SK-N-SH (cell line): ENCODE results near the gene PTPN5. TPM values are rescaled to one million over a fixed set of nuclear protein-coding genes. Genes with fewer than 3 reads are reported as not detected.

Experiments used
- CTCF ChIA-PET: fragments of 300-600, 350-600 bp; formaldehyde crosslinking; extraction: SDS; loops from one replicate; lab custom pipeline; 2021; lab: Yijun Ruan, JAX
- POLR2A ChIA-PET: fragments of 350-600 bp; sonication (Branson Sonifier 250); formaldehyde crosslinking; extraction: SDS; loops from one replicate; lab custom pipeline; 2020; ENCODE audit warnings: antibody characterized with exemption, inconsistent platforms; lab: Yijun Ruan, JAX
- DNase-seq: peaks from one replicate; pipeline ENCODE4 v3.0.0; 2012
- H2AFZ ChIP-seq: fragments of 200-600 bp; sonication (generic); 2 replicates; pipeline ENCODE4 v1.8.1; 2016; ENCODE audit warnings: antibody characterized with exemption, mild to moderate bottlenecking, low read depth
- H3F3A ChIP-seq: fragments of 200-600 bp; sonication (generic); replicated peaks from 2 replicates; pipeline ENCODE3; 2016; ENCODE audit warnings: antibody characterized with exemption, mild to moderate bottlenecking; ENCODE audit not compliant: insufficient read depth
- H3K27ac ChIP-seq, 2 experiments: fragments of 200-500 bp in 1 of 2; fragments of 200-600 bp in 1 of 2; sonication (Bioruptor generic) in 1 of 2; sonication (generic), shearing (Covaris generic) in 1 of 2; 2 replicates each; pipeline versions ENCODE4 v1.5.1 to v1.6.1; 2014 to 2016; ENCODE audit warnings: low read depth in 2 of 2, inconsistent platforms in 1 of 2, low read length in 1 of 2, mild to moderate bottlenecking in 1 of 2, mixed read lengths in 1 of 2
- H3K27me3 ChIP-seq: fragments of 200-600 bp; sonication (generic), shearing (Covaris generic); 2 replicates; pipeline ENCODE4 v1.6.1; 2016; ENCODE audit warnings: mixed run types; ENCODE audit not compliant: insufficient read depth
- H3K36me3 ChIP-seq, 2 experiments: fragments of 200-500 bp in 1 of 2; fragments of 200-600 bp in 1 of 2; sonication (Bioruptor generic) in 1 of 2; sonication (generic) in 1 of 2; replicated peaks in 1 of 2; 2 replicates each; pipeline versions ENCODE3 to v1.5.1; 2014 to 2016; ENCODE audit warnings: low read length in 1 of 2, mild to moderate bottlenecking in 1 of 2; ENCODE audit not compliant: insufficient read depth in 2 of 2, control insufficient read depth in 1 of 2
- H3K4me1 ChIP-seq, 2 experiments: fragments of 200-500 bp in 1 of 2; fragments of 200-600 bp in 1 of 2; sonication (Bioruptor generic) in 1 of 2; sonication (generic), shearing (Covaris generic) in 1 of 2; 2 replicates each; pipeline versions ENCODE4 v1.5.1 to v1.6.1; 2014 to 2016; ENCODE audit warnings: low read depth in 1 of 2, low read length in 1 of 2, mixed run types in 1 of 2; ENCODE audit not compliant: insufficient read depth in 2 of 2, control insufficient read depth in 1 of 2
- H3K4me2 ChIP-seq: fragments of 200-600 bp; sonication (generic), shearing (Covaris generic); 2 replicates; pipeline ENCODE4 v1.6.1; 2017; ENCODE audit warnings: mixed run types
- H3K4me3 ChIP-seq, 2 experiments: fragments of 200-500 bp in 1 of 2; fragments of 200-600 bp in 1 of 2; sonication (Bioruptor generic) in 1 of 2; sonication (generic), shearing (Covaris generic) in 1 of 2; 2 replicates each; pipeline versions ENCODE4 v1.5.1 to v1.8.1; 2014 to 2016; ENCODE audit warnings: low read depth in 2 of 2, inconsistent platforms in 1 of 2, low read length in 1 of 2, mild to moderate bottlenecking in 1 of 2, mixed read lengths in 1 of 2, moderate library complexity in 1 of 2
- H3K79me2 ChIP-seq: fragments of 200-600 bp; sonication (generic); 2 replicates; pipeline ENCODE4 v1.8.1; 2017; ENCODE audit warnings: mild to moderate bottlenecking; ENCODE audit not compliant: insufficient read depth
- H3K9ac ChIP-seq: fragments of 200-600 bp; sonication (generic); 2 replicates; pipeline ENCODE4 v1.6.1; 2017; ENCODE audit warnings: mixed run types
- H3K9me2 ChIP-seq: fragments of 200-600 bp; sonication (generic); 2 replicates; pipeline ENCODE4 v1.6.1; 2017; ENCODE audit warnings: mixed run types
- H3K9me3 ChIP-seq: fragments of 200-600 bp; sonication (generic); 2 replicates; pipeline ENCODE4 v1.6.1; 2017; ENCODE audit warnings: mixed run types, mild to moderate bottlenecking, moderate library complexity
- H4K20me1 ChIP-seq: fragments of 200-600 bp; sonication (generic); 2 replicates; pipeline ENCODE4 v1.6.1; 2017; ENCODE audit warnings: mild to moderate bottlenecking, mixed run types; ENCODE audit not compliant: insufficient read depth
- EZH2phosphoT487 ChIP-seq: fragments of 200-600 bp; sonication (generic); IDR thresholded peaks from 2 replicates; pipeline ENCODE4 v1.6.1; 2017; ENCODE audit warnings: low read depth, mixed run types, mild to moderate bottlenecking, antibody characterized with exemption, moderate library complexity, borderline replicate concordance
- FOSL2 ChIP-seq: IDR thresholded peaks from 2 replicates; pipeline ENCODE4 v1.4.0; 2012; ENCODE audit warnings: low read depth, mild to moderate bottlenecking, moderate library complexity, borderline replicate concordance
- JUND ChIP-seq: IDR thresholded peaks from 2 replicates; pipeline ENCODE4 v1.4.0; 2012
- MXI1 ChIP-seq: IDR thresholded peaks from 2 replicates; pipeline ENCODE4 v1.6.1; 2012; ENCODE audit warnings: mild to moderate bottlenecking, low read depth, low read length, improper control_type of control experiment
- NFIC ChIP-seq: IDR thresholded peaks from 2 replicates; pipeline ENCODE4 v1.4.0; 2012; ENCODE audit warnings: borderline replicate concordance
- NRF1 ChIP-seq: IDR thresholded peaks from 2 replicates; pipeline ENCODE4 v1.6.1; 2012; ENCODE audit warnings: low read depth, mild to moderate bottlenecking, low read length
- POLR2AphosphoS5 ChIP-seq: IDR thresholded peaks from 2 replicates; pipeline ENCODE4 v1.6.1; 2012; ENCODE audit warnings: low read depth, low read length
- RFX5 ChIP-seq: IDR thresholded peaks from 2 replicates; pipeline ENCODE4 v1.6.1; 2012; ENCODE audit warnings: mild to moderate bottlenecking, improper control_type of control experiment, low read length
- TCF12 ChIP-seq: IDR thresholded peaks from 2 replicates; pipeline ENCODE4 v1.4.0; 2012
- WGBS: methylation state at CpG from one replicate; pipeline ENCODE4 v1.1.6; 2017; ENCODE audit warnings: low lambda C conversion rate; 5-methylcytosine and 5-hydroxymethylcytosine counted together
- polyA plus RNA-seq, 3 experiments: library from polyadenylated mRNA; depleted of rRNA; stranded (reverse); fragments of >200 nt; gene quantifications; 2 replicates each; pipeline ENCODE4 v1.2.3, GENCODE V29; 2012
- TF ChIP-seq, protein P1 (sequence below): IDR thresholded peaks from 2 replicates; pipeline ENCODE4; 2012
- TF ChIP-seq, protein P2 (sequence below): IDR thresholded peaks from 2 replicates; pipeline ENCODE4 v1.4.0; 2012; ENCODE audit warnings: low read depth, borderline replicate concordance

The PTPN5 gene
- polyA plus RNA-seq, 1 of the 3 experiments (the other 2 are of a cell fraction), result not detected

DNA sequence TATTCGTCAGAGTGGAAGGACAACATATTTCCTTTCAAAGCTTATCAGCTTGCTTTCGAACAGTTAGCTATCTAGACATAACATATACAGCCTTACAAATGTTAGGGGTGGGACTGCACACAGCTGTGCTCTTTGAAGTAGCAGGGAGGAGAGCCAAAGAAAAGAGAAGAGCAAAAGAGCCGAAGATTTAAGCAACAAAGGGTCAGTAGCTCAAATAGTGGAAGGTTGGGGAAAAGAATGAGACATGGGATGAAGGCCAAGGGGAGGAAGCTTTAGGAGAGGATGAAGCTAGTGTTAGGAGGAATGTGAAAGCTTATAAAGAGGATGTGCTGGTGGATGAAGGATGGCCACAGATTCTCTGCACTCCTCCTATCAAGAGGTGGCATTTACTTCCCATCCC, 33.8 kb downstream of the PTPN5 start:
- WGBS, result 75% methylated on average over 3 of the region's 3 CpGs
- Histone ChIP-seq H3K4me1 (no peaks in the 10 kb centered on the region), H2AFZ (no peak overlapping the region), H3K9ac (no peak overlapping the region), H3K4me2 (no peak overlapping the region), H3K79me2 (no peaks in the 10 kb centered on the region), H3K9me3 (no peaks in the 10 kb centered on the region)
- TF ChIP-seq TCF12 (no peak), EZH2phosphoT487 (no peak)
- TF ChIP-seq, all 33 proteins: peak for 0
- Histone ChIP-seq H3K27ac (no peak overlapping the region), H3K27me3 (no peaks in the 10 kb centered on the region), H3F3A (no peaks in the 10 kb centered on the region), H3K9me2 (no peaks in the 10 kb centered on the region), H3K36me3 (no peaks in the 10 kb centered on the region), H3K4me3 (no peak overlapping the region), H4K20me1 (no peaks in the 10 kb centered on the region)
- ChIA-PET CTCF (interaction anchor here (0.8 to 3.4 kb wide), 6 partner anchors 15 to 642 kb away, joined by 3 to 9 read pairs (median 6); no protein-coding TSS in a partner anchor), POLR2A (no interaction called here)
- DNase-seq, result no peak

DNA sequence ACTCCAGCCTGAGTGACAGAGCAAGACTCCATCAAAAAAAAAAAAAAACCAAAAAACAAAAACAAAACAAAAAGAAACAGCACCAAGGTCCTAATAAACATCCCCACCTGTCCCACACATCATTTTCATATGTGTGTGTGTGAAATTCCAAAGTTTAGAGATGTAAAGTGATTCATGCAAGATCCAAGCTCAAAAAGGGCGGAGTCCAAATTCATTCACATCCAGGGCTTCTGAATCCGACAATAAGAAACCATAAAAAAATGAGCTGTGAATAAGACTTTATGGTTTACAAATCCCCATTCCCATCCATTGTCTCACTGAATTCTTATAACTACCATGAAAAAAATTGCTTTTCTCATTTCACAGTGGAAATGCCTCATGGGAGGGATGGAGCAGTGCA, 34.7 kb downstream of the PTPN5 start:
- H3K27ac ChIP-seq, result no peak overlapping the region
- no peak for DNase-seq

DNA sequence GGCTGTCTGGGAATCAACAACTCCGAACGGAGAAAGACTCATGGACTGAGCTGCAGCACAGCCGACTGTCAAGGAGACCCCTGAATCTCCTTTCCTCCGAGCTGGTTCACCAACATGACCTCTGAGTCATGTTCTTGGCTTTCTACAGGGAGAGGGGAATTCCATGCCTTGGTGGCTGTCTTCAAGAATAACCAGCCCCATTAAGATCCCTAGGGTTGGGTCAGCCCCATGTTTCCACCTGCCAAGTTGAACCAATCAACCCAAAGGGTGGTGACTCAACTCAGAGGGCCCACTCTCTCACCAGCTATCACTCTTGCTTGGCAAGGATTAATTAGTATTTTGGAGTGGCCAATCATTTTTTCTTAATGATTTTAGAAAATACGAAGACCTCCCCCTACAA, 37.3 kb downstream of the PTPN5 start:
- no peak overlapping the region for H3K27ac ChIP-seq
- H3F3A ChIP-seq, result no peaks in the 10 kb centered on the region
- TF ChIP-seq FOSL2 (no peak; the same call in 1 of the 2 replicates), EZH2phosphoT487 (no peak), MXI1 (no peak), POLR2AphosphoS5 (no peak)
- TF ChIP-seq, protein P1, sequence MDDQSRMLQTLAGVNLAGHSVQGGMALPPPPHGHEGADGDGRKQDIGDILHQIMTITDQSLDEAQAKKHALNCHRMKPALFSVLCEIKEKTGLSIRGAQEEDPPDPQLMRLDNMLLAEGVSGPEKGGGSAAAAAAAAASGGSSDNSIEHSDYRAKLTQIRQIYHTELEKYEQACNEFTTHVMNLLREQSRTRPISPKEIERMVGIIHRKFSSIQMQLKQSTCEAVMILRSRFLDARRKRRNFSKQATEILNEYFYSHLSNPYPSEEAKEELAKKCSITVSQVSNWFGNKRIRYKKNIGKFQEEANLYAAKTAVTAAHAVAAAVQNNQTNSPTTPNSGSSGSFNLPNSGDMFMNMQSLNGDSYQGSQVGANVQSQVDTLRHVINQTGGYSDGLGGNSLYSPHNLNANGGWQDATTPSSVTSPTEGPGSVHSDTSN, result 0 out of 2 replicates have a peak, but pooled peaks have one; percentile 9
- TF ChIP-seq, protein P2, sequence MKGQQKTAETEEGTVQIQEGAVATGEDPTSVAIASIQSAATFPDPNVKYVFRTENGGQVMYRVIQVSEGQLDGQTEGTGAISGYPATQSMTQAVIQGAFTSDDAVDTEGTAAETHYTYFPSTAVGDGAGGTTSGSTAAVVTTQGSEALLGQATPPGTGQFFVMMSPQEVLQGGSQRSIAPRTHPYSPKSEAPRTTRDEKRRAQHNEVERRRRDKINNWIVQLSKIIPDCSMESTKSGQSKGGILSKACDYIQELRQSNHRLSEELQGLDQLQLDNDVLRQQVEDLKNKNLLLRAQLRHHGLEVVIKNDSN, result no peak
- TF ChIP-seq, all 33 proteins: peak for 1
- Histone ChIP-seq H2AFZ (no peak overlapping the region), H3K9me3 (no peaks in the 10 kb centered on the region), H3K36me3 (no peaks in the 10 kb centered on the region), H3K4me1 (peaks cover 5 to 7% of the 10 kb centered on the region in 2 experiments; a peak in 1 of 4 replicates), H3K9me2 (no peaks in the 10 kb centered on the region), H3K27me3 (no peaks in the 10 kb centered on the region), H3K9ac (no peak overlapping the region), H4K20me1 (no peaks in the 10 kb centered on the region), H3K4me3 (no peak overlapping the region), H3K4me2 (no peak overlapping the region), H3K79me2 (no peaks in the 10 kb centered on the region)
- 45% methylated on average over 4 of the region's 5 CpGs for WGBS
- DNase-seq, result no peak
- CTCF ChIA-PET, result interaction anchor here (1.4 to 1.9 kb wide), 2 partner anchors 21 to 23 kb away, joined by 3 to 5 read pairs; no protein-coding TSS in a partner anchor
- POLR2A ChIA-PET, result no interaction called here

More for the DNA sequence above, 34.7 kb downstream of the PTPN5 start:
- H3F3A ChIP-seq, result no peaks in the 10 kb centered on the region
- ChIA-PET CTCF (interaction anchor here (2.2 to 3.4 kb wide), 3 partner anchors 17 to 217 kb away, joined by 8 to 9 read pairs (median 9); no protein-coding TSS in a partner anchor), POLR2A (no interaction called here)
- no peaks in the 10 kb centered on the region for H4K20me1 ChIP-seq
- 98% methylated on average over 2 of the region's 2 CpGs for WGBS
- H3K36me3 ChIP-seq, result no peaks in the 10 kb centered on the region
- no peaks in the 10 kb centered on the region for H3K79me2 ChIP-seq
- no peak overlapping the region for H3K4me3 ChIP-seq
- no peaks in the 10 kb centered on the region for H3K9me2 ChIP-seq
- H3K9me3 ChIP-seq, result no peaks in the 10 kb centered on the region
- H2AFZ ChIP-seq, result no peak overlapping the region
- no peak for TF ChIP-seq NRF1
- TF ChIP-seq MXI1, result no peak
- TF ChIP-seq JUND, result no peak
- TF ChIP-seq FOSL2, result no peak
- no peak for TF ChIP-seq NFIC
- TF ChIP-seq RFX5, result no peak
- TF ChIP-seq, protein P1, result no peak
- no peaks in the 10 kb centered on the region for H3K4me1 ChIP-seq
- no peaks in the 10 kb centered on the region for H3K27me3 ChIP-seq
- no peak overlapping the region for H3K4me2 ChIP-seq
- H3K9ac ChIP-seq, result no peak overlapping the region
